Gastroesophageal sphincter (tissue), 4 donors: ENCODE data around the gene RRP8. TPM values are rescaled to one million over a fixed set of nuclear protein-coding genes. Genes with fewer than 3 reads are reported as not detected.

ENCODE experiments used
- ATAC-seq: fragments of 150-250 bp; one replicate; pipeline ENCODE4 v1.9.1; 2016; ENCODE audit warnings: mild to moderate bottlenecking, moderate library complexity
- H3K27ac ChIP-seq, 4 donors: fragments of 200-600 bp; sonication (generic) in 3 of 4; 1 replicate in 3 of 4; 2 replicates in 1 of 4; pipeline ENCODE4 v1.5.1; 2016 to 2019
- H3K27me3 ChIP-seq: fragments of 200-600 bp; sonication (generic); one replicate; pipeline ENCODE4 v1.5.1; 2019
- H3K36me3 ChIP-seq, 2 donors: fragments of 200-600 bp; sonication (generic); one replicate each; pipeline ENCODE4 v1.5.1; 2019; ENCODE audit warnings: control low read depth in 1 of 2
- H3K4me1 ChIP-seq, 3 donors: fragments of 200-600 bp; sonication (generic); 1 replicate in 2 of 3; 2 replicates in 1 of 3; pipeline ENCODE4 v1.5.1; 2016 to 2019; ENCODE audit warnings: control low read depth in 2 of 3
- H3K4me3 ChIP-seq, 2 donors: fragments of 200-600 bp; sonication (generic); one replicate each; pipeline ENCODE4 v1.5.1; 2019; ENCODE audit warnings: mild to moderate bottlenecking in 1 of 2, moderate library complexity in 1 of 2
- H3K9me3 ChIP-seq, 3 donors: fragments of 200-600 bp; sonication (generic); one replicate each; pipeline ENCODE4 v1.5.1; 2017 to 2019; ENCODE audit warnings: control low read depth in 2 of 3
- CTCF ChIP-seq, 4 experiments: fragments of 200-600 bp in 2 of 4; fragments of 450-650 bp in 2 of 4; sonication (generic) in 1 of 4; IDR thresholded peaks; one replicate each; pipeline ENCODE4 v1.5.1; 2017 to 2019; ENCODE audit warnings: antibody characterized with exemption in 4 of 4, mild to moderate bottlenecking in 2 of 4, moderate library complexity in 2 of 4
- EP300 ChIP-seq: sonication (generic); formaldehyde crosslinking; IDR thresholded peaks from one replicate; pipeline ENCODE4 v1.6.1; 2017; ENCODE audit warnings: antibody characterized with exemption, mild to moderate bottlenecking
- POLR2A ChIP-seq, 2 donors: fragments of 450-650 bp; IDR thresholded peaks; one replicate each; pipeline ENCODE4 v1.6.1; 2017; ENCODE audit warnings: antibody characterized with exemption in 2 of 2, mild to moderate bottlenecking in 2 of 2, moderate library complexity in 1 of 2
- POLR2AphosphoS5 ChIP-seq: sonication (generic); formaldehyde crosslinking; IDR thresholded peaks from one replicate; pipeline ENCODE4 v1.6.1; 2017; ENCODE audit warnings: antibody characterized with exemption
- WGBS, 2 donors: methylation state at CpG; one replicate each; pipeline ENCODE4 v1.1.5; 2018; ENCODE audit warnings: low coverage in 1 of 2; 5-methylcytosine and 5-hydroxymethylcytosine counted together
- total RNA-seq, 4 donors: library from RNA; depleted of rRNA; stranded (reverse); fragments of >200 nt; gene quantifications; one replicate each; pipeline ENCODE4 v1.1.0, GENCODE V29; 2016

Gene RRP8
- total RNA-seq, 4 donors from 2014 or later, result 25.7 to 32.4 (median 28.1) TPM

- H3K4me1 ChIP-seq, result peaks cover 6 to 58% (median 35%) of the 10 kb centered on the region in 3 donors
Measured at GRCh38 chr11:6633422-6634408, 30.3 kb upstream of the RRP8 start.

GRCh38 chr11:6632116-6633073 is 29.0 kb upstream of the RRP8 start:
- H3K27me3 ChIP-seq, result no peaks in the 10 kb centered on the region
- no peak for ATAC-seq
- H3K9me3 ChIP-seq, result no peaks in the 10 kb centered on the region
- H3K4me1 ChIP-seq, result peaks cover 0 to 45% (median 25%) of the 10 kb centered on the region in 3 donors
- H3K36me3 ChIP-seq, result peaks cover 0 to 67% of the 10 kb centered on the region in 2 donors
- no peak overlapping the region for H3K4me3 ChIP-seq
- 90 to 100% methylated on average over 2 to 3 of the region's 29 CpGs for WGBS, 2 donors
- TF ChIP-seq EP300, result no peak
- no peak for TF ChIP-seq POLR2AphosphoS5
- no peak for TF ChIP-seq CTCF (IDR thresholded peaks at IDR 0.05)
- TF ChIP-seq POLR2A (IDR thresholded peaks at IDR 0.05), result no peak
- no peak overlapping the region for H3K27ac ChIP-seq

More at GRCh38 chr11:6633422-6634408, 30.3 kb upstream of the RRP8 start:
- 64 to 80% methylated on average over 2 to 8 of the region's 16 CpGs for WGBS, 2 donors
- H3K27me3 ChIP-seq, result no peaks in the 10 kb centered on the region
- no peak overlapping the region for H3K4me3 ChIP-seq
- TF ChIP-seq POLR2A (IDR thresholded peaks at IDR 0.05) (no peak), EP300 (no peak), CTCF (IDR thresholded peaks at IDR 0.05) (no peak), POLR2AphosphoS5 (no peak)
- H3K9me3 ChIP-seq, result no peaks in the 10 kb centered on the region
- H3K36me3 ChIP-seq, result peaks cover 0 to 53% of the 10 kb centered on the region in 2 donors
- H3K27ac ChIP-seq, result peak overlapping the region in 1 of 4 donors; percentile 68
- ATAC-seq, result no peak

- TF ChIP-seq EP300 (no peak), POLR2AphosphoS5 (no peak), CTCF (IDR thresholded peaks at IDR 0.05) (no peak), POLR2A (IDR thresholded peaks at IDR 0.05) (no peak)
- H3K27ac ChIP-seq, result no peak overlapping the region
- no peak for ATAC-seq
- no peaks in the 10 kb centered on the region for H3K9me3 ChIP-seq
- no peaks in the 10 kb centered on the region for H3K27me3 ChIP-seq
- peaks cover 0 to 35% (median 19%) of the 10 kb centered on the region in 3 donors for H3K4me1 ChIP-seq
- peaks cover 0 to 76% of the 10 kb centered on the region in 2 donors for H3K36me3 ChIP-seq
- 72 to 74% methylated on average over 5 of the region's 11 CpGs for WGBS, 2 donors
- H3K4me3 ChIP-seq, result no peak overlapping the region
Measured at GRCh38 chr11:6631361-6631890, 28.0 kb upstream of the RRP8 start.

- TF ChIP-seq CTCF (IDR thresholded peaks at IDR 0.05) (no peak), POLR2AphosphoS5 (no peak)
- no peak for ATAC-seq
- H3K9me3 ChIP-seq, result no peaks in the 10 kb centered on the region
- WGBS, 2 donors, result 100% methylated on average over 1 of the region's 28 CpGs; no CpG with 5 or more reads in 1 of the 2 donors
- peaks cover 0 to 83% of the 10 kb centered on the region in 2 donors for H3K36me3 ChIP-seq
- no peak overlapping the region for H3K27ac ChIP-seq
- peaks cover 0 to 28% (median 13%) of the 10 kb centered on the region in 3 donors for H3K4me1 ChIP-seq
- H3K27me3 ChIP-seq, result no peaks in the 10 kb centered on the region
- no peak overlapping the region for H3K4me3 ChIP-seq
Measured at GRCh38 chr11:6630632-6631291, 27.3 kb upstream of the RRP8 start.
